GM18858 (cell line): ENCODE data around the gene FOXA3.

ENCODE experiments used
- ATAC-seq: cut with Tn5 transposase; IDR thresholded peaks from one replicate; pipeline ENCODE4 v1.9.1; 2021; ENCODE audit not compliant: unreplicated experiment

The FOXA3 gene

GRCh38 chr19:45863840-45864628 lies at the start of gene FOXA3:
FOXA3 (plus strand) TSS chr19:45864326; CDS start chr19:45864457, 131 bp downstream.
- peak; percentile 30 for ATAC-seq

- ATAC-seq: no peak
Observed at GRCh38 chr19:45814851-45815480, 49.2 kb upstream of the FOXA3 start, which contains the start of gene RSPH6A. RSPH6A (minus strand) TSS chr19:45815308; CDS start chr19:45815176, 132 bp downstream.

DNA sequence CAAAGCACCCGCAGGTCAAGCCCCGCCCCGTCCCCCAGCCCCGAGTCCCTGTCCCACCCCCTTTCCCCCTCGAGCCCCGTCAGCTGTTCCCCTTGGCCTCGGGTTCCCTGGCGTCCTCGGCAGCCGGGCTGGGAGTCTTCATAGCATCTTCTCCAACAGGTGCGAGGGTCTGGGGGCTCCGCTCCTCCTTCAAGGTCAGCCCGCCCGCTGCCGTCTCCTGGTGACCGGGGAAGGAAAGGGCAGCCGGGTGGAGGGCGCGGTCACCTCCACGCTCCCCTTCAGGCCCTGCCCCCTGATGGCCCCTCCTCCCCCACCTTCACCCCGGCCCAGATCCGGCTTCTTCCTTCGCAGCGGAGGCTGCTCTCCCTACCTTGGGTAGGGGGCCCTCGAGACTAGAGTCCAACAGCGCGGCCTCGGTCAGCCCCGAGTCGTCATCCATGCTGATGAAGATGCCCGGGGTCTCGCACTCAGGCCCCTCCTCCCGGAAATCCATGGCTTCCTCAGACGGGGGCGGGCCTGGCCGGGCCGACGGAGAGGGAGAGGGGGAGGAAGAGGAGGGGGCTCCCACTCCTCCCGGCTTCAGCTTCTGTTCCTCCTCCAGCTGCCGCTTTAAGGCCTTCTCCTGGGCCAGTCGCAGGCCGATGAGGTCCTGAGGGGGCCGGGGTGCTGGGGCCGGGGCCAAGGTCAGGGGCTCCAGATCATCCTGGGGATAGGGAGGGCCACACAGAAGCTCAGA lies 48.5 kb upstream of the FOXA3 start:
- no peak for ATAC-seq

- no peak for ATAC-seq
Observed at GRCh38 chr19:45816236-45817009, 47.7 kb upstream of the FOXA3 start.

GRCh38 chr19:45817010-45817724 lies 47.0 kb upstream of the FOXA3 start:
- ATAC-seq: peak; percentile 73

GRCh38 chr19:45817725-45818301 lies 46.3 kb upstream of the FOXA3 start:
- no peak for ATAC-seq

DNA sequence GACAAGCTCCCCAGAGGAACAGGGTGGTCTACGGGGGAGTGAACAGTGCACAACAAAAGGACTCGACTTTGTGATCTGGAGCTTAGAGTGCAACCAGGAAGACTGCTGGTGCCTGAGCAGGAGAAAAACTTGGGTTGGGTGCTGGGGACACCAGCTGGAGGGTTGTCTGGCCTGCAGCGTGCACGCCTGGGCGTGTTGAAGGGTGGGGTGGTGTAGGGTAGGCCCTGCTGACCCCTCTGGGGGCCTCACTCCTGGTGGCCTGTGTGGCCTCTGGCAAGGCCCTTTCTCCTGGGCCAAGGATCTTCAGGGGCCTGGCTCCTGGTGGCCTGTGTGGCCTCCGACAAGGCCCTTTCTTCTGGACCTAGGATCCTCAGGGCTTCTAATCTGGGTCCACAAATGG lies 44.4 kb upstream of the FOXA3 start:
- no peak for ATAC-seq

DNA sequence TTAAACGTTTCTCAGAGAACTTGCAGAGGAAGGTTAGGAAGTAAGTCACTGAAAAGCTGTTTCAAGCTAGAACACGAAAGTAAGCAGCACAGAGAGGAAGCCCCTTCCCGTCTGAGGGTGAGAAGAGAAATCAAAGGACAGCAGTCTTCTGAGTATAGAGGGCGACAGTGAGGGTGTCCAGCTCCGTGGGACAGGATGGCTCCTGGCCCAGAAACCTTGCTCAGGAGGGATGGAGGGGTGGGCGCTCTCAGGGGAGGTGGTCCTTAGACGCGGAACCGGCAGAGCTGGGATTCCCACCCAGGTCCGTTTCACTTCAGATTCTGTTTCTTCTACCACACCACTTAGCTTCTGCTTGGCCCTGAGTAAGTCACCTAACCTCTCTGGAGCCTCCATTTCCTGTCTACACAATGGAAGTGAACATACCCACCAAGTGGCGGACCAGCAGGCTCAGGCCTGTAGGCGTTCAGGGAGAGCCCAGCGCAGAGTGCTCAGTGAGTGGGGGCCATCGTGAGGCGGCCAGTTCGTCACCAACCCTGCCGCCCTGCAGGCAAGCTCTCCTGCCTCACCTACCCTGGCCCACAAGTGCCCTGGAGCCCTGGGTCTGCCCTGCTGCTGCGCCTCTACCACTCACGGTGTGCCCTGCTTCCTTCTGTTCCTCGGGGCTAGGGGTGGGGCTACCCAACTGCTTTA lies 43.6 kb upstream of the FOXA3 start:
- no peak for ATAC-seq

- no peak for ATAC-seq
Observed at GRCh38 chr19:45821103-45821521, 43.0 kb upstream of the FOXA3 start.

DNA sequence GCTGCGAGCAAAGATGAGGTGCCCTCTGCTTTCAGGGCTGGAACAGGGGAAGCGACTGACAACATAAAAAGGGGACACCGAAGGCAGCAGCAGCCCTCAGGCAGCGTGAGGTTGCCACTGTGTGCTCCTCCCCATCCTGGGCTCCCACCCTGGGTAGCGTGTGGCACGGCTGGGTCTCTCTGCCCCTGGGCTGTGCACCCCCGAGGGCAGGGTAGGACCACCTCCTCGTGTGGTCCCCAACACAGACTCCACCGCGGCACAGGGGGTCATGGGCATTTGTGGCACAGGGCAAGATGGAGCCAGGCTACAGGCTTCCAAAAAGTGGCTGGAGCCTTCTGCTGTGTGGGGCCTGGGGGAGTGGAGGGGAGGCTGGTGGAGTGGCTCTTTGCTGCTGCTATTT lies 42.6 kb upstream of the FOXA3 start:
- no peak for ATAC-seq

DNA sequence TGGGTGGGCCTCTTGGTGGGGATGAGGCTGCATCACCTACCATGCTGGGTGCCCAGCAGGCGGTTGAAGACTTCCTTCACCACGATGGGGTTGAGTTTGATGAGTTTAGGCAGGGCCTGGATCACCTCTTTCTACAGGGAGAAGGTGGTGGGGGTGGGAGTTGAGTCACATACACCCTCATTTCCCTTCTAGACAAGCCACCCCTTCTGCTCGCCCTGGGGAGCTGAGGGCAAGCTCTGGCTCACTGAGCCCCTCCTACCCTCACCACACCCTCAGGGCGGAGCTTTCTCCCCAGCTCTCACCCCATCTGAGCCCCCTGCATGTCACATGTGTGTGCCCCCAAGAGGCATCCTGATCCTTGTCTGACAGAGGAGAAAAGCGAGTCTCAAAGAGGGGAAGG lies 41.4 kb upstream of the FOXA3 start:
- no peak for ATAC-seq

DNA sequence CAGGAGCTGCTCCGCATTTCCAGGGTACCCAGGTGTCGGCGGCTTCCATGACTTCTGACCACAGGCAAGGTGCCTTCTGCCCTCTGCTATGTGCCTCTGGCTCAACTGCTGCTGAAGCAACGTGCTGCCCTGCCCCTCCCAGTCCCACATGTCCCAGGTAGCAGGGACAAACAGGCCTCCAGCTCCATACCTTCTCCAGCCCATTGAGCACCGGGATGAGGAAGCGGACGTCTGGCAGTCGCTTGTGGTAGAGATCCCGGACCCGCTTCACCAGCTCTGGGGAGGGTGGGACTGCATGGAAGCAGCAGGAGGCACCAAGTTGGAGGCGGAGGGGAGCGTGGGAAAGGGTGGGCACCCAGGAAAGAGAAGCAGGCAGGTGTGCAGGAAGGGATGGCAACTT lies 40.9 kb upstream of the FOXA3 start:
- ATAC-seq: no peak

DNA sequence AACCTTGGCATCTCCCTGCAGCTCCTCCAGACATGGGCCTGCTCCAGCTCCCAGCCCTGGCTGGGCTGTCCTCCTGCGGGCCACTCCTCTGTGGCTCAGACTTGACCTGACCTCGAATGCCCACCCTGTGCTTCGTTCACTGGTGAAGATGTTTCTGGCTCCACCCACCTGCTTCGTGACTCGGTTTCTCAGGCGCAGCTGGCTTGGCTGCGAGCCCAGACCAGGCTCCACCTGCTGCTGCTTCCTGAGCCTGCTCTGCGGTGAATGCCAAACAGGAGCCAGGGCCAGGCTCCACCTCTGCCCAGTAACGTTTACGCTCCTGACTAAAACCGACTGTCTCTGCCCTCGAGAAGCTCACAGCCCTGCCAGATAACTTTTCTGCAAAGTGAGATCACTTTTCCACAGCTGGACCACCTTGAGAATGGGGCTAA lies 40.1 kb upstream of the FOXA3 start:
- no peak for ATAC-seq

GRCh38 chr19:45824531-45825262 lies 39.4 kb upstream of the FOXA3 start:
- ATAC-seq: no peak

DNA sequence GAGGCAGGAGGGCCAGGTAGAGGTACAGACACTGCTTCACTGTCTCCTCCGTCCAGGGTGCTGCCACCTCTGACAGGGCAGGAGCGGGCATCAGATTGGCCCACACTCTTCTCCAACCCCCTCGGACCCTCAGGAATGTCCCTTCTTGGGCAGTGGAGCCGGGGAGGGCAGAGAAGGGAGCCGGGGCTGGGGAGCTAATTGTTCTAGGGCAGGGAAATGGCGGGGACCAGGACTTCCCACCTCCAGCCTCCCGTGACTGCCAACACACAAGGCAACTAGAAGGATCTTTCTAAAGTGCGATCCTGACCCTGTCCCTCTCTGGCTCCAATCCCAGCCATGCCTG lies 38.9 kb upstream of the FOXA3 start:
- no peak for ATAC-seq

- no peak for ATAC-seq
Observed at GRCh38 chr19:45825917-45826893, 37.9 kb upstream of the FOXA3 start.

- no peak for ATAC-seq
Observed at GRCh38 chr19:45826934-45827333, 37.2 kb upstream of the FOXA3 start.
